Prostate gland (tissue), 2 donors: ENCODE results near the gene LCP2. TPM values are rescaled to one million over a fixed set of nuclear protein-coding genes. Genes with fewer than 3 reads are reported as not detected.
"Not testable (repeated sequence)": the region's sequence is repeated elsewhere in the genome, so short reads cannot be mapped to it uniquely, and the experiment has no call there.

ENCODE experiments used
- DNase-seq: peaks from one replicate; pipeline ENCODE4 v3.0.0-alpha.2; 2019; ENCODE audit warnings: low spot score
- H3K27ac ChIP-seq, 2 donors: fragments of 200-600 bp; sonication (generic); 2 replicates each; pipeline ENCODE4 v1.5.1; 2017 to 2019
- H3K27me3 ChIP-seq: fragments of 200-600 bp; sonication (generic); replicated peaks from 2 replicates; pipeline ENCODE4 v1.5.1; 2019; ENCODE audit not compliant: insufficient read depth
- H3K36me3 ChIP-seq, 2 donors: fragments of 200-600 bp; sonication (generic); 1 replicate in 1 of 2; 2 replicates in 1 of 2; pipeline versions ENCODE4 v1.5.1 to v1.8.1; 2017 to 2019
- H3K4me1 ChIP-seq: fragments of 200-600 bp; sonication (generic); replicated peaks from 2 replicates; pipeline ENCODE4 v1.5.1; 2019
- H3K4me3 ChIP-seq, 2 donors: fragments of 200-600 bp; sonication (generic); 2 replicates each; pipeline ENCODE4 v1.5.1; 2017 to 2019
- H3K9me3 ChIP-seq: fragments of 200-600 bp; sonication (generic); 2 replicates; pipeline ENCODE4 v1.5.1; 2017
- CTCF ChIP-seq, 4 experiments: fragments of 200-600 bp in 2 of 4; fragments of 450-650 bp in 2 of 4; sonication (generic) in 2 of 4; IDR thresholded peaks; 1 replicate in 3 of 4; 2 replicates in 1 of 4; pipeline ENCODE4 v1.5.1; 2016 to 2019; ENCODE audit warnings: antibody characterized with exemption in 4 of 4, mild to moderate bottlenecking in 2 of 4, moderate library complexity in 2 of 4
- POLR2A ChIP-seq: fragments of 450-650 bp; IDR thresholded peaks from one replicate; pipeline ENCODE4 v1.6.1; 2016; ENCODE audit warnings: antibody characterized with exemption, mild to moderate bottlenecking
- POLR2AphosphoS5 ChIP-seq: sonication (generic); formaldehyde crosslinking; IDR thresholded peaks from one replicate; pipeline ENCODE4 v1.6.1; 2017; ENCODE audit warnings: antibody characterized with exemption
- WGBS: methylation state at CpG from one replicate; pipeline ENCODE4 v1.1.5; 2018; 5-methylcytosine and 5-hydroxymethylcytosine counted together
- intact Hi-C: fragments of 100-400 bp; cut with DNase I; formaldehyde crosslinking; loops from one replicate; pipeline ENCODE4 v1.14.2; 2022
- total RNA-seq, 2 donors: library from RNA; depleted of rRNA; stranded (reverse); fragments of >200 nt; gene quantifications; one replicate each; pipeline ENCODE4 v1.1.0, GENCODE V29; 2016

The LCP2 gene
- total RNA-seq, 2 donors from 2014 or later: 3.3 to 11.3 TPM

- H3K4me1 ChIP-seq: peaks cover 4% of the 10 kb centered on the region
- TF ChIP-seq CTCF (IDR thresholded peaks at IDR 0.05) (no peak), POLR2AphosphoS5 (no peak), POLR2A (no peak)
- no peaks in the 10 kb centered on the region for H3K36me3 ChIP-seq
- no peaks in the 10 kb centered on the region for H3K9me3 ChIP-seq
- H3K27me3 ChIP-seq: no peaks in the 10 kb centered on the region
- 57% methylated on average over 4 of the region's 4 CpGs for WGBS
- DNase-seq: no peak
- intact Hi-C loops: no loop called here
- no peak overlapping the region for H3K27ac ChIP-seq
- H3K4me3 ChIP-seq: no peak overlapping the region
Observed at GRCh38 chr5:170246126-170246870, 51.3 kb downstream of the LCP2 start.

- H3K4me1 ChIP-seq, H3K36me3 ChIP-seq, intact Hi-C loops, H3K9me3 ChIP-seq, DNase-seq, H3K4me3 ChIP-seq, H3K27ac ChIP-seq, H3K27me3 ChIP-seq: not testable (repeated sequence)
- WGBS: 96% methylated on average over 23 of the region's 23 CpGs
Observed at GRCh38 chr5:170245436-170245835, 52.1 kb downstream of the LCP2 start.

GRCh38 chr5:170238456-170239196, 59.0 kb downstream of the LCP2 start:
- WGBS: 25% methylated on average over 1 of the region's 1 CpG
- peak overlapping the region in 1 of 2 donors; percentile 42 for H3K27ac ChIP-seq
- intact Hi-C loops: no loop called here

GRCh38 chr5:170235876-170236864, 61.4 kb downstream of the LCP2 start:
- no peak for DNase-seq
- intact Hi-C loops: no loop called here
- TF ChIP-seq CTCF (IDR thresholded peaks at IDR 0.05): no peak
- TF ChIP-seq POLR2AphosphoS5: no peak
- no peak for TF ChIP-seq POLR2A
- H3K4me1 ChIP-seq: no peaks in the 10 kb centered on the region
- no peak overlapping the region for H3K4me3 ChIP-seq
- WGBS: 77% methylated on average over 3 of the region's 3 CpGs
- H3K27ac ChIP-seq: no peak overlapping the region
- no peaks in the 10 kb centered on the region for H3K9me3 ChIP-seq
- no peaks in the 10 kb centered on the region for H3K36me3 ChIP-seq
- no peaks in the 10 kb centered on the region for H3K27me3 ChIP-seq

More at GRCh38 chr5:170238456-170239196, 59.0 kb downstream of the LCP2 start:
- Histone ChIP-seq H3K36me3 (no peaks in the 10 kb centered on the region), H3K4me1 (no peaks in the 10 kb centered on the region), H3K9me3 (no peaks in the 10 kb centered on the region), H3K4me3 (no peak overlapping the region), H3K27me3 (no peaks in the 10 kb centered on the region)
- TF ChIP-seq POLR2AphosphoS5 (no peak), CTCF (IDR thresholded peaks at IDR 0.05) (no peak), POLR2A (no peak)
- DNase-seq: no peak

- H3K27ac ChIP-seq: no peak overlapping the region
- no peaks in the 10 kb centered on the region for H3K4me1 ChIP-seq
- H3K36me3 ChIP-seq: no peaks in the 10 kb centered on the region
- no peaks in the 10 kb centered on the region for H3K27me3 ChIP-seq
- no peak overlapping the region for H3K4me3 ChIP-seq
- intact Hi-C loops: no loop called here
- H3K9me3 ChIP-seq: no peaks in the 10 kb centered on the region
- no peak for DNase-seq
- 89% methylated on average over 18 of the region's 18 CpGs for WGBS
- TF ChIP-seq POLR2AphosphoS5 (no peak), CTCF (IDR thresholded peaks at IDR 0.05) (no peak), POLR2A (no peak)
Observed at GRCh38 chr5:170233358-170233892, 64.2 kb downstream of the LCP2 start.
